Measurements from ENCODE around the gene CDC42SE2. TPM values are rescaled to one million over a fixed set of nuclear protein-coding genes. Genes with fewer than 3 reads are reported as not detected.

The CDC42SE2 gene
- total RNA-seq, 1 experiment from 2014 or later: 23.2 TPM

GRCh38 chr5:131285703-131286399 lies 22.0 kb downstream of the CDC42SE2 start:
- no peak overlapping the region for H4K5ac ChIP-seq (ENCODE audit: insufficient read length, low read depth, low read length)
- no peak for DNase-seq
- peaks cover 13% of the 10 kb centered on the region for H3K79me1 ChIP-seq (ENCODE audit: insufficient read depth, low read depth, low read length, poor library complexity, severe bottlenecking)
- H3K18ac ChIP-seq (ENCODE audit: insufficient read length, low read depth, low read length): no peak overlapping the region
- no peak overlapping the region for H3K56ac ChIP-seq (ENCODE audit: insufficient read length, low read depth, low read length)
- H4K91ac ChIP-seq (ENCODE audit: insufficient read length, low read depth, low read length): no peak overlapping the region
- Mint-ChIP-seq H3K9me3 (no peaks in the 10 kb centered on the region), H3K27me3 (ENCODE audit: low read depth) (no peaks in the 10 kb centered on the region), H3K4me3 (no peak overlapping the region), H3K27ac (no peak overlapping the region; a peak in 1 of 7 replicates), H3K36me3 (ENCODE audit: insufficient read depth in 1 of 3, low read depth in 3 of 3) (no peaks in the 10 kb centered on the region), H3K4me1 (peaks cover 0 to 4% of the 10 kb centered on the region in 2 experiments; a peak in 2 of 4 replicates)
- H3K23ac ChIP-seq (ENCODE audit: insufficient read length, low read depth, low read length): no peak overlapping the region
- no peak overlapping the region for H4K8ac ChIP-seq (replicated peaks; ENCODE audit: insufficient read length, low read depth, low read length)
- H3K27ac ChIP-seq (ENCODE audit: insufficient read length, low read depth, low read length): no peak overlapping the region
- no peaks in the 10 kb centered on the region for H3K27me3 ChIP-seq (ENCODE audit: insufficient read depth, low read length)
- no peak overlapping the region for H3K4ac ChIP-seq (ENCODE audit: low read depth, low read length)
- no peak overlapping the region for H2AK5ac ChIP-seq (ENCODE audit: insufficient read length, low read length)
- H2BK12ac ChIP-seq (ENCODE audit: insufficient read length, low read depth, low read length): no peak overlapping the region
- no peak overlapping the region for H2BK15ac ChIP-seq (ENCODE audit: low read depth, low read length)
- H2BK120ac ChIP-seq (ENCODE audit: low read depth, low read length, poor library complexity, severe bottlenecking): no peak overlapping the region
- no peak overlapping the region for H3T11ph ChIP-seq (ENCODE audit: low read length)
- H4K20me1 ChIP-seq (ENCODE audit: control insufficient read depth, insufficient read depth, insufficient read length): no peaks in the 10 kb centered on the region
- H3K9ac ChIP-seq (ENCODE audit: extremely low read depth, insufficient read length, low read length): no peak overlapping the region
- no peak overlapping the region for H2AFZ ChIP-seq (ENCODE audit: low read length)
- no peak overlapping the region for H2BK20ac ChIP-seq (ENCODE audit: low read depth, low read length, poor library complexity, severe bottlenecking)
- no CpG with 5 or more reads among the region's 1 CpG for WGBS (ENCODE audit: extremely low coverage, insufficient read length, low lambda C conversion rate)
- H3K79me2 ChIP-seq (ENCODE audit: insufficient read depth, low read length): peaks cover 3% of the 10 kb centered on the region; the same call in 1 of the 2 replicates
- TF ChIP-seq, protein P1, sequence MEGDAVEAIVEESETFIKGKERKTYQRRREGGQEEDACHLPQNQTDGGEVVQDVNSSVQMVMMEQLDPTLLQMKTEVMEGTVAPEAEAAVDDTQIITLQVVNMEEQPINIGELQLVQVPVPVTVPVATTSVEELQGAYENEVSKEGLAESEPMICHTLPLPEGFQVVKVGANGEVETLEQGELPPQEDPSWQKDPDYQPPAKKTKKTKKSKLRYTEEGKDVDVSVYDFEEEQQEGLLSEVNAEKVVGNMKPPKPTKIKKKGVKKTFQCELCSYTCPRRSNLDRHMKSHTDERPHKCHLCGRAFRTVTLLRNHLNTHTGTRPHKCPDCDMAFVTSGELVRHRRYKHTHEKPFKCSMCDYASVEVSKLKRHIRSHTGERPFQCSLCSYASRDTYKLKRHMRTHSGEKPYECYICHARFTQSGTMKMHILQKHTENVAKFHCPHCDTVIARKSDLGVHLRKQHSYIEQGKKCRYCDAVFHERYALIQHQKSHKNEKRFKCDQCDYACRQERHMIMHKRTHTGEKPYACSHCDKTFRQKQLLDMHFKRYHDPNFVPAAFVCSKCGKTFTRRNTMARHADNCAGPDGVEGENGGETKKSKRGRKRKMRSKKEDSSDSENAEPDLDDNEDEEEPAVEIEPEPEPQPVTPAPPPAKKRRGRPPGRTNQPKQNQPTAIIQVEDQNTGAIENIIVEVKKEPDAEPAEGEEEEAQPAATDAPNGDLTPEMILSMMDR (conservative IDR thresholded peaks at IDR 0.05): no peak
- no peak overlapping the region for H3K4me2 ChIP-seq (ENCODE audit: insufficient read depth, insufficient read length, low read length)
- H3K4me1 ChIP-seq (ENCODE audit: insufficient read depth, low read length): no peaks in the 10 kb centered on the region
- H3K23me2 ChIP-seq (ENCODE audit: insufficient read length, low read depth, low read length, poor library complexity, severe bottlenecking): no peaks in the 10 kb centered on the region
- H2BK5ac ChIP-seq (ENCODE audit: insufficient read length, low read length): no peak overlapping the region
- no peak overlapping the region for H3K14ac ChIP-seq (ENCODE audit: insufficient read depth, low read length)
- no peaks in the 10 kb centered on the region for H3K9me3 ChIP-seq (ENCODE audit: control insufficient read depth, low read depth, low read length)
